Stimulated activated effector memory CD8-positive, alpha-beta T cell treated with anti-CD3 and anti-CD28 coated beads, Interleukin-12 subunit alpha, Interleukin-12 subunit beta, amount 100 ng/mL, for 72 hours (primary cell): ENCODE data around the gene ASB1.
A peak's percentile ranks its signal among the peaks of the same experiment; 100 is the strongest.
"Not testable (repeated sequence)": the region's sequence is repeated elsewhere in the genome, so short reads cannot be mapped to it uniquely, and the experiment has no call there.

ENCODE experiments used
- ATAC-seq: fragments of 150-1000 bp; cut with Tn5 transposase; 2 replicates; pipeline ENCODE4 v1.10.0; 2021
- DNase-seq, 2 donors: peaks; one replicate each; pipeline ENCODE4 v3.0.0; 2021 to 2022; ENCODE audit warnings: low spot score in 2 of 2
- H3K27ac Mint-ChIP-seq: one replicate; pipeline ENCODE4 v1.8.0; 2022; ENCODE audit warnings: mild to moderate bottlenecking, mixed read lengths
- H3K36me3 Mint-ChIP-seq: one replicate; pipeline ENCODE4 v1.8.0; 2022; ENCODE audit warnings: mild to moderate bottlenecking, mixed read lengths
- H3K4me1 Mint-ChIP-seq: one replicate; pipeline ENCODE4 v1.8.0; 2022; ENCODE audit warnings: mixed read lengths
- H3K4me3 Mint-ChIP-seq: one replicate; pipeline ENCODE4 v1.8.0; 2022; ENCODE audit warnings: mild to moderate bottlenecking, mixed read lengths
- H3K9me3 Mint-ChIP-seq: one replicate; pipeline ENCODE4 v1.8.0; 2022; ENCODE audit warnings: mixed read lengths

ASB1 gene

DNA sequence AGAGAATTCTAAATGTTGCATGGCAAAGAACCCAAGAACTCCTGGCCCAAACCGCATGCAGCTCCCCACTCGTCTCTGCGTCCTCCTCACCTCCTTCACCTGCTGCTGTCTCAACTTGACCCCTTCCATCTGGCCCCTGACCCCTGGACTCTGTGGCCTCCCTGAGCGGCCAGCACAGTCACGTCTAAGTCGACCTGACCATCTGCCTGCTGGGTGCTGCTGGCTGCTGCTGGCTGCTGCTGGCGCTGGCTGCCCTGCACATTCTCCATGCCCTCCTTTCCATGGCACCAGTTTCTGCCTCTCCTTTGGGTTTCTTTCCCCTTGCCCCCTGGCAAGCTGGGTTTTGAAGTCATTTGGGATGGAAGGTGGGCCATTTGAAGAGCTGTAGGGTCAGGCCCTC is 30.1 kb upstream of the ASB1 start:
- no peak overlapping the region for H3K27ac Mint-ChIP-seq
- H3K4me1 Mint-ChIP-seq: no peaks in the 10 kb centered on the region
- H3K9me3 Mint-ChIP-seq: no peaks in the 10 kb centered on the region
- no peaks in the 10 kb centered on the region for H3K36me3 Mint-ChIP-seq
- no peak for DNase-seq
- ATAC-seq: no peak
- H3K4me3 Mint-ChIP-seq: no peak overlapping the region

DNA sequence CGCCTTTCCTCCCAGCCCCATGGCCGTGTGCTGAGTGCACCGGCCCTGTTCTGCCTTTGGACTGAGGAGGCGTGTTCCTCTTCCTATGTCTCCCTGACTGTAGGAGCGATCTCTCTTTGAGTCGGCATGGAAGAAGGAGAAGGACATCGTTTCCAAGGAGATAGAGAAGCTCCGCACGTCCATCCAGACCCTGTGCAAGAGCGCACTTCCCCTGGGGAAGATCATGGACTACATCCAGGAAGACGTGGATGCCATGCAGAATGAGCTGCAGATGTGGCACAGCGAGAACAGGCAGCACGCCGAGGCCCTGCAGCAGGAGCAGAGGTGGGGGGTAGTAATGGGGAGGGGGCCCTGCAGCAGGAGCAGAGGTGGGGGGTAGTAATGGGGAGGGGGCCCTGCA is 29.4 kb upstream of the ASB1 start:
- H3K4me1 Mint-ChIP-seq: no peaks in the 10 kb centered on the region
- H3K27ac Mint-ChIP-seq: no peak overlapping the region
- H3K36me3 Mint-ChIP-seq: no peaks in the 10 kb centered on the region
- H3K4me3 Mint-ChIP-seq: no peak overlapping the region
- H3K9me3 Mint-ChIP-seq: no peaks in the 10 kb centered on the region
- DNase-seq: no peak
- ATAC-seq: no peak

DNA sequence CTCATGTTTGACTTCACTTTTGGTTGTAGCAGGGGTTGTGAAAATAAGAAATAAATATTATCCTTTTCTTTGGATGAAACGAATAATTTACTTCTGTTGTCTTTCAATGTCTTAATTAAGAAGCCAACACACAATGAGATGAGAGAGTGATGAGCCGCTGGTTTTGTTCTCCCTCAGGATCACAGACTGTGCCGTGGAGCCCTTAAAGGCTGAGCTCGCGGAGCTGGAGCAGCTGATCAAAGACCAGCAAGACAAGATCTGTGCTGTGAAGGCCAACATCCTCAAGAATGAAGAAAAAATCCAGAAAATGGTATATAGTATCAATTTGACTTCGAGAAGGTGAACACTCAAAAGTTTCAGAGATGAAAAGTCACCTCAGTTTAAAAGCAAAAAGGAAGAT is 28.1 kb upstream of the ASB1 start:
- no peaks in the 10 kb centered on the region for H3K36me3 Mint-ChIP-seq
- H3K9me3 Mint-ChIP-seq: no peaks in the 10 kb centered on the region
- ATAC-seq (no peak), DNase-seq (no peak)
- no peak overlapping the region for H3K4me3 Mint-ChIP-seq
- H3K27ac Mint-ChIP-seq: no peak overlapping the region
- H3K4me1 Mint-ChIP-seq: no peaks in the 10 kb centered on the region

DNA sequence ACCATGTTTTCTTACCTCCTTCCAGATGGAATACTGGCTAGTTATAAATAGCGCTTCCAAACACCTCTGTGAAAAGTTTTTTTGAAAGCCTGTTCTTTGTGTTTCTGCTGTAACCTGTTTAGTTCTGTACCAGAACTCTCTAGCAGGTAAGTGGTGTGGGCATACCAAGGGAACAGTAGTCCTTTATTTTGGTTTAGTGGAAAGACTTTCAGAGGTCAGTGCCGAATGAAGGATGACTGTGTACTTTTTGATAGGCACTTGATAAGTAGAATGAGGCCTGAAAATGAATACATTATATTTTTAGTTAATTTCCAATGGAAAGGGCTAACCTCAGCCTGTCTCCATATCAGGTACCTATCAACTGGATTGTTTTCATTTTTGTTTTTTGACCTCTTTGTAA is 27.6 kb upstream of the ASB1 start:
- DNase-seq (no peak), ATAC-seq (no peak)
- Mint-ChIP-seq H3K36me3 (no peaks in the 10 kb centered on the region), H3K9me3 (no peaks in the 10 kb centered on the region), H3K4me3 (no peak overlapping the region), H3K4me1 (no peaks in the 10 kb centered on the region), H3K27ac (no peak overlapping the region)

DNA sequence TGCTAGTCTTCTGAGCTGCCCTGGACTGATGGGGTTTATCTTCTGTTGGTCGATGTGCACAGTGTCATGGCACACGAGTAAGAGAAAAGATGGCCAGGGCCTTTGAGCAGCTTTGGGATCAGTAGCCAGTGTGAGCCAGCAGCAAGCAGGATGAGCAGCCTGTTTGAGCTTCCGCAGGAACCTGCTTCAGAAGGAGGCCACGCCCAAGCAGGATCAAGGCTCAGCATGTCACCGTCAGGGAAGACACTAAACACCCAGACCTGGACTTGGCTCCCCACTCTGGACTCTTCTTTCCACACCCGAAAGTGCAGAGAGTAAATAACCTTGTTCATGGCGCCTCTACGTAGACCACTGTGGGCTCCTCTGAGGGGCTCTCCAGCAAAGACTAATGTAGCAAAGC is 25.2 kb upstream of the ASB1 start:
- no peak overlapping the region for H3K4me3 Mint-ChIP-seq
- no peaks in the 10 kb centered on the region for H3K9me3 Mint-ChIP-seq
- no peaks in the 10 kb centered on the region for H3K36me3 Mint-ChIP-seq
- no peak for DNase-seq
- no peak overlapping the region for H3K27ac Mint-ChIP-seq
- H3K4me1 Mint-ChIP-seq: peaks cover 9% of the 10 kb centered on the region
- no peak for ATAC-seq

DNA sequence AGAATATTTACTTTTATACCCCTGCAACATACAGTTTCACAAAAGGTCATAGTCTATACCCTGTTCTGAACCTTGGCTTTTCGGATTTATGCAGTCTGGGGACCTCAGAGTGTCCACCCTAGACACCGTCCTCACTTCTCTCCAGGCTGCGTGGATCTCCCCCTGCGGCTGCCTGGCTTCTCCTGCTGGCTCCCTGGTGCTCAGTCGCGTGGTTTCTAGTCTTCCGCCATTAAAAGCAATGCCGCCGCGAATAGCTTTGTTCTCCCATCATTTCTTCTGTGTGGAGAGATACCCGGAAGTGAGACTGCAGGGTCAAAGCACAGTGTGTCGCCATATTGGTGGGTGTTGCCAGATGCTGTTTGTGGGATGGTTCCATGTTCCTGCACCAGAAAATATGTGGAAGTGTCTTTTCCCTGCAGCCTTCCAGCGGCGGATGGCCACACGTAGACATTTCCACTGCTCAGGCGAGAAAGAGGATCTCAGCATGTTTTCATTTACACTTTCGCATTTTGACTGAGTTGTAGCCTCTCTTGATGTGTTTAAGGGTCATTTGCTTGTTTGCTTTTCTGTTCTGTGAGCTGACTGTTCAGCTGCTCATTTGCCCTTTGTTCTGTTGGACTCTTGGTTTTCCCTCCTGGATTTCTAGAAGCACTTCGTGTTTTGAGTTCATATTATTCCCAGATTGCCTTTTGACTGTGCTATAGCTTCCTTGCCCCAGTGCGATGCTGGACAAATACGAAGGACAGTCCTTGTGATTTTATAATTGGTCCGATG is 22.9 kb upstream of the ASB1 start:
- Mint-ChIP-seq H3K9me3 (no peaks in the 10 kb centered on the region), H3K27ac (no peak overlapping the region), H3K4me1 (peaks cover 9% of the 10 kb centered on the region), H3K36me3 (no peaks in the 10 kb centered on the region), H3K4me3 (no peak overlapping the region)
- DNase-seq (no peak), ATAC-seq (no peak)

DNA sequence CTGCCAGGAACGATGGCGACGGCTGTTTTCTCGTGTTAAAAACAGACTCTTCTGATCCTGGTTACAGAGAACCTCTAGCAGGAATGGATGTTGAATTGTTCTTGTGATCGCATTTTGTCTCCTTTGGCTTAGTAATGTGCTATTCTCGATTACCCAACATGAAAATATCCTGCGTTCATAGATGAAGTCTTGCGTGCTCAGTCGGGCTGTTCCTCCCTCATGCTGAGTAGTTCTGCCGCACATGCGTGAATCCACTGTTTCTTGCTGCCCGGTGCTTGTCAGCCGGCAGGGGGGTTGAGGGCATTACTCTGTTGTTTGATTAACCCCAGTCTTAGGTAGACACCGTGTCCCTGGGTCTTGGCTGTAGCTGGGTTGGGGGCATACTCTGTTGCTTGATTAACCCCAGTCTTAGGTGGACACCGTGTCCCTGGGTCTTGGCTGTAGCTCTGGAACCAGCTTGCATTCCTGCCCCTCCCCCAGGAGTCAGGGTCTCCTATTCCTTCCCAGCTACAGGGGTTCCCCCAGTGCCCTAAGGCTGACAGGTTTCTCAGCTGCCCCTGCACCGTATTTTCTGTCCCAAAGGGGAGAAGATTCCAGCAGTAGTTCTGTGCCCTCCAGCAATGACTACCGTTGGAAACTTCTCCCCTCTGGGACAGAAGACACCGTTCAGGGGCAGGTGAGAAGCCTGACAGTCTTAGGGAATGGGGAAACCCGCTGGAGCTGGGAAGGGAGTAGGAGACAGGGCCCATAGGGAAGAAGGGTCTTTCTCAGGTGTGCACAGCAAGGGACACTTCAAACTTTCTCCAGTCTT is 22.1 kb upstream of the ASB1 start:
- Mint-ChIP-seq H3K9me3 (no peaks in the 10 kb centered on the region), H3K27ac (peak overlapping the region; percentile 81), H3K36me3 (no peaks in the 10 kb centered on the region), H3K4me3 (no peak overlapping the region), H3K4me1 (peaks cover 9% of the 10 kb centered on the region)
- ATAC-seq: no peak
- DNase-seq: no peak

DNA sequence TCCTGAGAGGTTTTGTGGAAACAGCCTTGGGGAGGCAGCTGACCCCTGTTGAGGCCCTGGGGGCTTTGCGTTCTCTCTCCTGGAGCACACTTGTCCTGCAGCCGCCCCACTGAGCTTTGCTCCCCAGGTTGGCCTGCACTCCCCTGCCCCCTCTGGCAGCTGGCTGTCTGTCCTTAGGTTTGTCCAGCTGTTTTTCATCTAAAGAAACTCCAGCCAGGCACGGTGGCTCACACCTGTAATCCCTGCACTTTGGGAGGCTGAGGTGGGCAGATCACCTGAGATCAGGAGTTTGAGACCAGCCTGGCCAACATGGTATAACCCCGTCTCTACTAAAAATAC is 21.5 kb upstream of the ASB1 start:
- not testable (repeated sequence) for H3K4me3 Mint-ChIP-seq, H3K4me1 Mint-ChIP-seq, H3K9me3 Mint-ChIP-seq, DNase-seq, H3K36me3 Mint-ChIP-seq, ATAC-seq
- peak overlapping the region; percentile 81 for H3K27ac Mint-ChIP-seq

DNA sequence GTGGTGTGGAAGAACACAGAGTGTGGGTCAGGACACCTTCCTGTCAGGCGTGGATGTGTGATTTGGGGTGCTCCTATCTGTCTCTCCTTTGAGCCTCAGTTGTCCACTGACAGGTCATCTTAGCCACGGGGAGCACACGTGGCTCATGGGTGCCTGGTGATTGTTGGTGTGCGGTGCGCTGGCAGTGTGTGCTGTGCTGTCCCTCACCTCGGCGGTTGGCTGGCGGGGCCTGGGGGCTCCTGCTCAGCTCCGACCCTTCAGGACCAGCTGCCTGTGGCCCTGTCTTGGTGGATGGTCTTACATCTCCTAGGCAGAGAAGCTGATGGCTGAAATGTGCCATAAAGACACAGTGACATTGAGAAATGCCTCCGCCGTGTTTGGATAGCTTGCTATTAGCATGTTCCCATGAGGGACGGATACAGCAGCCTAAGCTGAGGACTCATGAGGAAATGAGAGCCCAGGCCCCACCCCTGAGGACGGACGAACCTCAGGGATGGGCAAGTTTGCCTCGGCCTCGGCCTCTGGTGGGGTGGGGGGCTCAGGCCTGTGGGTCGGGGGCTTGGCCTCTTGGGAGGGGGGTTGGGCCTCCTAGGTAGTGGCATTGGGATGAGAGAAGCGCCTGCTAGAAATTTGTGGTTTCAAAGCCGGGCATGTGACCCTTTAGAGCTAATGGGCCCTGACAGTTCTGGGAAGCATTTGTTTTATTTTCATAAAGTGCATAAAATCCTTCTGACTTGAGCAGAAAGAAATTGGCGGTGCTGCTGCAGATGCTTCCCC is 20.3 kb upstream of the ASB1 start:
- Mint-ChIP-seq H3K9me3 (no peaks in the 10 kb centered on the region), H3K4me3 (no peak overlapping the region), H3K4me1 (peaks cover 9% of the 10 kb centered on the region), H3K36me3 (no peaks in the 10 kb centered on the region), H3K27ac (peak overlapping the region; percentile 81)
- no peak for DNase-seq
- ATAC-seq: no peak

DNA sequence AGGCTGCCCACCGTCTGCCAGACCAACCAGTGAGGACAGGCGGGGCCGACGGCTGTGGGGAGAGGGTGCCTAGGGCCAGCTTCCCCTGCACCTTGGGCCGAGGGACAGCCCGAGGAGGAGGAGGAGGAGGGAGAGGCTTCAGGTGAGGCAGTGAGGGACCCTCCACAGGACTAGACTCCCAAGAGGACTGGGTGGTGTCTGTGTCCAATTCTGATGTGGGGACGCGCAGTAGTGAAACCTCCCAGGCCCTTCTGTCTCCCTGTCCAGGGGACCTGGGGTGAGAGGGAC is 19.8 kb upstream of the ASB1 start:
- Mint-ChIP-seq H3K4me1 (peaks cover 9% of the 10 kb centered on the region), H3K4me3 (no peak overlapping the region), H3K9me3 (no peaks in the 10 kb centered on the region), H3K27ac (no peak overlapping the region), H3K36me3 (no peaks in the 10 kb centered on the region)
- ATAC-seq: no peak
- DNase-seq: no peak

DNA sequence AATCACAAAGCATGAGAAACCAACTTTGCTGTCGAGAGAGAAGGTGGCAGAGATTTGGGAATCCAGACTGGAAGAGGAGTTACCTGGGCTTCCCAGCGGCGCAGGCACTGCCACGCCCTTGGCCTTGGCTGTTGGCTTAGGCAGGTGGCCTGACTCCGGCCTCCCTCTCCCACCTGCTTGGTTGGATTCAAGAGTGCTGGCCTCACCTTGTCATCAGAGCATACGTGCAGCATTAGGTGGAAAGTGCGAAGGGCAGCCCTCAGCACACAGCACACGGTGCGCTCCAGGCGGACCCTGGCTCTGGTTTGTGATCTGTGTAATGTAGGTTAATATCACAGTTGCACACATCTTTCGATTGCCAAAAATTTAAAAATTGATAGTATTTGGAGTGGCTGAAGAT is 19.2 kb upstream of the ASB1 start:
- no peak overlapping the region for H3K27ac Mint-ChIP-seq
- no peaks in the 10 kb centered on the region for H3K9me3 Mint-ChIP-seq
- ATAC-seq (no peak), DNase-seq (no peak)
- H3K4me3 Mint-ChIP-seq: no peak overlapping the region
- H3K36me3 Mint-ChIP-seq: no peaks in the 10 kb centered on the region
- H3K4me1 Mint-ChIP-seq: peaks cover 9% of the 10 kb centered on the region

DNA sequence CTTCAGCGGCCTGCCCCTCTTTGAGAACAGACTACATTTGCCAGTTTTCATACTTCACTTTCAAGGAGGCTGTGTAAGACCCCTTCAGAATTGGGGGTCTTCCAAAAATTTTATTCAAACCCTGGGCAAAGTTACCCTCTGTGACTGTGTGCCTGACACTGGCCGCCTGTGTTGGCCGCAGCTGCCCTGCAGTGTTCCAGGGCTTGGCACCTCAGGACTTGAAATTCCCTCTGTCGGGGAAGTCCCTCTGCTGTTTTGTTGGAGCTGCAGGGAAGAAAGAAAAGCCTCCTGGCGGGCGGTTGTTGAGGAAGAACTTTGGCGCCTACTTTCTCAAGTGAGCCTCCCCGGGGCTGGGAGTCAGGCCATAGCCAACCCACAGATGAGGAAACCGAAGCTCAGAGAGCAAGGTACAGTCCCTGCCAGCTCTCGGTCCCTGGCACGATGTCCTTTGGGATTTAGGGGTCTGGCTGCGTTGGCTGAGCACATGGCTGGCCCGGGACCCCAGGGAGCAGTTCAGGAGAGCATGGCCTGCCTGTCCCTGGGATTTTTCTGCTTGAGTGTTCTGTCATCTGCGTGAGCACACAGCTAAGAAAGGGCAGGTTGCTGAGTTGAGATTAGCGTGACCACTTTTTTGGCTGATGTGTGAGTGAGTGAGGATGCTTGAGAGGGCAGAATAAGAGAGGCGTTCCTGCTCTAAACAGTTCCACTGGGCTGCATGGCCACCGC is 17.9 kb upstream of the ASB1 start:
- no peaks in the 10 kb centered on the region for H3K9me3 Mint-ChIP-seq
- ATAC-seq (no peak), DNase-seq (no peak)
- H3K4me1 Mint-ChIP-seq: peaks cover 9% of the 10 kb centered on the region
- no peak overlapping the region for H3K4me3 Mint-ChIP-seq
- H3K36me3 Mint-ChIP-seq: no peaks in the 10 kb centered on the region
- no peak overlapping the region for H3K27ac Mint-ChIP-seq

DNA sequence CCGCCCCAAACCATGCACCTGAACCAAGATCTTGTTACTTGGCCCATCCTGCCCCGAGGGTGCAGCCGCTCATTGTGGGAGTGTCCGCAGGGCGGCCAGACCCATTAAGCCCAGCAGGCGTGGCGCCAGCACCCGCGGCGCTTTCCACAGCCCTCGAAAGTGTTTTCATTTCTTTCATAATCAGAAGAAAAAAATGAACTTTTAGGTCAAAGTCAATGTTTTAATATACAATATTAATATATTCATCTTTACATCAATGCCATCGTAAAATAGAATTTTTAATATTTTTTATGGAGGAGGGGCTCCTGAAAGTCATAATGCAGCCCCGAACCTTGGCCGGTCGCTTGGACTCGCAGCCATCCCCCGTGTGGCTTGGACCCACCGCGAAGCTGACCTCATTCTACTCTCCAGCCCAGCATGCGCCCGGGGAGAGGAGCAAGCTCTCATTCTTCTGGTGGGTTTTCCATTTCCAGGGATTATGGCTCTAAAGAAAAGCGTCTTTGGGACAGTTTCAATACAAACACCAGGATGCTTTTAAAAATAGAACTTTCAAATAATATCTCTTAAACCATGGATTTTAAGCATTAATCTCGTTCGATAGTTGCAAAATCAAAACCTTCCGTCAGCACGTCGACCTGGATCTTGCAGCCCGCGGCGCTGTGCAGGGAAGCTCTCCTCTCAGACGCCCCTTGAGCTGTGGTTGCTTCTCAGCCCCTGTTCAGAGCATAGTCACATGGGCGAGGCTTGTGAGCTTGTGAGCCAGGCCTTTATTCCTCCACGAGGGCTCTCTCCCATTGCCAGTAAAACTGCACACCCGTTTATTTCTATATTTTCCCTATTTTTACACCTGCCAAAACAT is 17.2 kb upstream of the ASB1 start:
- Mint-ChIP-seq H3K27ac (peak overlapping the region; percentile 23), H3K4me3 (no peak overlapping the region), H3K36me3 (no peaks in the 10 kb centered on the region)

DNA sequence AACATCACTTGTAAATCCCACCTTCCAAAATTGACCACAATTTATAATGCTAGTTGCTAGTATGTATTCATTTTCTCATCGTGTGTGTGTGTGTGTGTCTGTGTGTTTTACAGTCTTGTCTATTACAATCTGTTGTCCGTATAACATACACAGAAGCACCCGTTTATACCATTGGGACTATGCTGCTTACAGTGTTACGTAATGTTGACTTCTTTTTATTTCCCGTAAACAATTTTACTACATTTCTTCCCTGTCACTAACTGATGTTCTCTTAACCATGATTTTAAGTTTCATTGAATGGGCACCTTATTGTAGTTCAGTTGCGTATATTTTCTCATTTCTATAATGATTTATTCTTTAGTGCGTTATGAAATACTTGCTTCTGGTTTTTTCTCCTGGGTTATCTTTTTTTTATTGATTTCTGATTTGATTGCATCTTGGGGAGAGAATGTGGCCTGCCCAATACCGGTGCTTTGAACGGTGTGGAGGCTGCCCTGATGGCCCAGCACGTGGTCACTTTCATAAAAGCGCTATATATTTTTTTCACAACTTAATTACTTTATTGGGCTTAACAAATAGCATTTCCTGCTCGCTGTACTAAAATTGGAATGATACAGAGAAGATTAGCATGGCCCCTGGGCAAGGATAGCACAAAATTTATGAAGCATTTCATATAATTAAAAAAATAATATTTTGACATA is 14.5 kb upstream of the ASB1 start:
- H3K27ac Mint-ChIP-seq: no peak overlapping the region
- ATAC-seq (no peak), DNase-seq (no peak)
- H3K36me3 Mint-ChIP-seq: no peaks in the 10 kb centered on the region
- H3K9me3 Mint-ChIP-seq: peaks cover 2% of the 10 kb centered on the region
- H3K4me1 Mint-ChIP-seq: peaks cover 9% of the 10 kb centered on the region
- no peak overlapping the region for H3K4me3 Mint-ChIP-seq

More for the DNA sequence above, 17.2 kb upstream of the ASB1 start:
- no peaks in the 10 kb centered on the region for H3K9me3 Mint-ChIP-seq
- DNase-seq (no peak), ATAC-seq (no peak)
- H3K4me1 Mint-ChIP-seq: peaks cover 9% of the 10 kb centered on the region
